T follicular helper cell (primary cell): Measurements from ENCODE around the gene POP5.
"Not testable (repeated sequence)": the region's sequence is repeated elsewhere in the genome, so short reads cannot be mapped to it uniquely, and the experiment has no call there.

Source experiments
- DNase-seq: peaks from one replicate; pipeline ENCODE4 v3.0.0-alpha.2; 2020; ENCODE audit warnings: low read depth

Gene POP5

GRCh38 chr12:120538281-120539156 lies 42.7 kb downstream of the POP5 start:
- no peak for DNase-seq

- no peak for DNase-seq
Measured at GRCh38 chr12:120537856-120538220, 43.4 kb downstream of the POP5 start.

- peak; percentile 9 for DNase-seq
Measured at GRCh38 chr12:120536064-120536791, 45.0 kb downstream of the POP5 start.

- DNase-seq, result peak; percentile 34
Measured at GRCh38 chr12:120534703-120535655, 46.2 kb downstream of the POP5 start.

- DNase-seq, result peak; percentile 63
Measured at GRCh38 chr12:120534203-120534702, 46.9 kb downstream of the POP5 start, which contains the start of gene RNF10. Gene RNF10 (plus strand): TSS chr12:120534356. CDS start chr12:120534812, 456 bp downstream.

- DNase-seq, result no peak
Measured at GRCh38 chr12:120532701-120533238, 48.4 kb downstream of the POP5 start.

GRCh38 chr12:120530418-120530761 lies 50.8 kb downstream of the POP5 start:
- DNase-seq, result not testable (repeated sequence)

- DNase-seq, result no peak
Measured at GRCh38 chr12:120529641-120530417, 51.4 kb downstream of the POP5 start.

GRCh38 chr12:120528861-120529525 lies 52.2 kb downstream of the POP5 start, which contains the start of gene COQ5:
Gene COQ5 (minus strand): TSS chr12:120529158. CDS start chr12:120529141, 17 bp downstream.
- peak; percentile 72 for DNase-seq
